Osteocyte (in vitro differentiated cells): ENCODE measurements around the gene SMURF1. TPM values are rescaled to one million over a fixed set of nuclear protein-coding genes. Genes with fewer than 3 reads are reported as not detected.

Experiments used
- DNase-seq: peaks from one replicate; pipeline ENCODE4 v3.0.0; 2021; ENCODE audit warnings: mixed read lengths; ENCODE audit not compliant: unreplicated experiment; ENCODE audit errors: extremely low spot score
- H3K27ac Mint-ChIP-seq: one replicate; pipeline ENCODE4 v1.8.0; 2021; ENCODE audit warnings: mild to moderate bottlenecking, mixed read lengths; ENCODE audit not compliant: unreplicated experiment
- H3K27me3 Mint-ChIP-seq: one replicate; pipeline ENCODE4 v1.8.0; 2021; ENCODE audit warnings: mixed read lengths; ENCODE audit not compliant: unreplicated experiment
- H3K36me3 Mint-ChIP-seq: one replicate; pipeline ENCODE4 v1.8.0; 2021; ENCODE audit warnings: mixed read lengths; ENCODE audit not compliant: unreplicated experiment
- H3K4me1 Mint-ChIP-seq: one replicate; pipeline ENCODE4 v1.8.0; 2021; ENCODE audit warnings: mixed read lengths; ENCODE audit not compliant: unreplicated experiment
- H3K4me3 Mint-ChIP-seq: one replicate; pipeline ENCODE4 v1.8.0; 2021; ENCODE audit warnings: mild to moderate bottlenecking, moderate library complexity, mixed read lengths; ENCODE audit not compliant: unreplicated experiment
- H3K9me3 Mint-ChIP-seq: one replicate; pipeline ENCODE4 v1.8.0; 2021; ENCODE audit warnings: mixed read lengths; ENCODE audit not compliant: unreplicated experiment
- total RNA-seq: library from RNA; stranded (reverse); gene quantifications from 2 replicates; pipeline ENCODE4 v1.2.1, GENCODE V29; 2021
- TF ChIP-seq, protein P1 (sequence below): fragments of 200-600 bp; sonication (generic); IDR thresholded peaks from 2 replicates; pipeline ENCODE4 v1.5.0; 2021; ENCODE audit warnings: antibody characterized with exemption, mild to moderate bottlenecking, moderate library complexity

SMURF1 gene
- total RNA-seq, 1 donor from 2014 or later = 24.1 TPM

DNA sequence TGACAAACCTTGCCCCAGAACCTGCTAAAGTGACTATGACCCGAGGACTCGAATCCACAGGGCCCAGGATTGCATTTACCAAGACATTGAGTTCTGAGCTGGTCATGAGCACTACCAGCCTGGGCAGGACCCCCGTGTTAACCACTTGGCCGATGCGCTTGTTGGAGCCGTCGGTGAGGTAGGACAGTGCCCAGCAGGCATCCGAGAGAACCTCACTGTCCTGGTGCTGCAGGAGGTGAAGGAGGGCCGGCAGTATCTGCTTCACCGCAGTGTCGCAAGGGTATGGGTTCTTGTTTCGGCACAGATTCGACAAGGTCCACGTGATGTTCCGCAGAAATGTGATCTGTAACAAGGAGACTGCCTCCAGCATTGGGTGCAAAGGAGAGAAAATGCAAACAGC lies 44.3 kb upstream of the SMURF1 start:
- H3K27me3 Mint-ChIP-seq = peaks cover 10% of the 10 kb centered on the region
- H3K27ac Mint-ChIP-seq = no peak overlapping the region
- H3K4me1 Mint-ChIP-seq = no peaks in the 10 kb centered on the region
- no peak for DNase-seq
- H3K36me3 Mint-ChIP-seq = no peaks in the 10 kb centered on the region
- no peak overlapping the region for H3K4me3 Mint-ChIP-seq
- H3K9me3 Mint-ChIP-seq = no peaks in the 10 kb centered on the region
- TF ChIP-seq, protein P1, sequence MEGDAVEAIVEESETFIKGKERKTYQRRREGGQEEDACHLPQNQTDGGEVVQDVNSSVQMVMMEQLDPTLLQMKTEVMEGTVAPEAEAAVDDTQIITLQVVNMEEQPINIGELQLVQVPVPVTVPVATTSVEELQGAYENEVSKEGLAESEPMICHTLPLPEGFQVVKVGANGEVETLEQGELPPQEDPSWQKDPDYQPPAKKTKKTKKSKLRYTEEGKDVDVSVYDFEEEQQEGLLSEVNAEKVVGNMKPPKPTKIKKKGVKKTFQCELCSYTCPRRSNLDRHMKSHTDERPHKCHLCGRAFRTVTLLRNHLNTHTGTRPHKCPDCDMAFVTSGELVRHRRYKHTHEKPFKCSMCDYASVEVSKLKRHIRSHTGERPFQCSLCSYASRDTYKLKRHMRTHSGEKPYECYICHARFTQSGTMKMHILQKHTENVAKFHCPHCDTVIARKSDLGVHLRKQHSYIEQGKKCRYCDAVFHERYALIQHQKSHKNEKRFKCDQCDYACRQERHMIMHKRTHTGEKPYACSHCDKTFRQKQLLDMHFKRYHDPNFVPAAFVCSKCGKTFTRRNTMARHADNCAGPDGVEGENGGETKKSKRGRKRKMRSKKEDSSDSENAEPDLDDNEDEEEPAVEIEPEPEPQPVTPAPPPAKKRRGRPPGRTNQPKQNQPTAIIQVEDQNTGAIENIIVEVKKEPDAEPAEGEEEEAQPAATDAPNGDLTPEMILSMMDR = no peak

DNA sequence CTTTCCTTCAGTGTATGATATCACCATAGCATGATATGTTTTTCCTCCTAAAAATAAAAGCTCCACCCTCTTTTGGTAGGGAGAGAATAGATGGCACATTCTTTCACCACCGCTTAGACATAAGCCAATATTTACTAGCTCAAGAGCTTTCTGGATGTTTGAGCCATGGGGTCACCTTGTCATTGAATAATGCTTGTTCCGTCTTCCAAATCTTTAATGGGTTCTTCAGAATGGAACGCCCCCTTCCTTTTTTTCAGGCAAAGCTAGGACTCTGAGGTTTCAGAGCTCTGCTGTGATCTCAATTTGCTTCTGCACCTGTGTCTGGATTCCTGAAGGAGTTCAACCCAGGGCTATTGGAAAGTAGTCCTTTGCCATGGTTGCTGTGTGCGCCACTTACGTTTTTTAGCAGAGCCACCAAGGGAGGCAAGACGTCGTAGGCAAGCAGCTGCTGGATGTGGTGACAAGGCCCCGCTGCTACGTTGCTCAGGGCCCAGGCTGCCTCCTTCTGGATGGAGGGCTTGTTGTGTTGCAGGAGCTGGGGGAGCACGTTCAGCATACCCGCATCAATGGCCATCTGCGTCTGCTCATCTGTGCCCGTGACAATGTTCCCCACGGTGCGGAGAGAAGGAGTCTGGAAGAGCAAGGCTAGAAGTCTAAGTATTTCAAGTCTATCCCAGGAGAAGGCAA lies 40.8 kb upstream of the SMURF1 start:
- Mint-ChIP-seq H3K27ac (no peak overlapping the region), H3K36me3 (no peaks in the 10 kb centered on the region), H3K27me3 (peaks cover 17% of the 10 kb centered on the region), H3K9me3 (no peaks in the 10 kb centered on the region), H3K4me3 (no peak overlapping the region), H3K4me1 (no peaks in the 10 kb centered on the region)
- TF ChIP-seq, protein P1 = no peak
- no peak for DNase-seq

GRCh38 chr7:99180067-99180650 lies 36.3 kb upstream of the SMURF1 start:
- H3K4me3 Mint-ChIP-seq = no peak overlapping the region
- H3K27ac Mint-ChIP-seq = no peak overlapping the region
- H3K27me3 Mint-ChIP-seq = peaks cover 25% of the 10 kb centered on the region
- H3K36me3 Mint-ChIP-seq = no peaks in the 10 kb centered on the region
- no peaks in the 10 kb centered on the region for H3K4me1 Mint-ChIP-seq
- no peaks in the 10 kb centered on the region for H3K9me3 Mint-ChIP-seq
- TF ChIP-seq, protein P1 = no peak
- DNase-seq = no peak

DNA sequence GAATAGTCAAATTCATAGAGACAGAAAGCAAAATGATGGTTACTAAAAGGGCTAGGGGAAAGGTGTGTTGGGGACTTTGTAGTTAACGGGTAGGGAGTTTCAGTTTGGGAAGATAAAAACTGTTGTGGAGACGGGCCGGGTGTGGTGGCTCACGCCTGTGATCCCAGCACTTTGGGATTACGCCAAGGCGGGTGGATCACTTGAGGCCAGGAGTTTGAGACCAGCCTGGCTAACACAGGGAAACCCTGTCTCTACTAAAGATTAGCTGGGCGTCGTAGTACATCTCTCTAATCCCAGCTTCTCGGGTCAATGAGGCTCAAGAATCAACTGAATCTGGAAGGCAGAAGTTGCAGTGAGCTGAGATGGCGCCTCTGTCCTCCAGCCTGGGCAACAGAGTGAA lies 33.3 kb upstream of the SMURF1 start:
- DNase-seq = no peak
- no peak overlapping the region for H3K27ac Mint-ChIP-seq
- TF ChIP-seq, protein P1 = no peak
- no peak overlapping the region for H3K4me3 Mint-ChIP-seq
- no peaks in the 10 kb centered on the region for H3K9me3 Mint-ChIP-seq
- no peaks in the 10 kb centered on the region for H3K4me1 Mint-ChIP-seq
- H3K27me3 Mint-ChIP-seq = peaks cover 34% of the 10 kb centered on the region
- H3K36me3 Mint-ChIP-seq = no peaks in the 10 kb centered on the region

DNA sequence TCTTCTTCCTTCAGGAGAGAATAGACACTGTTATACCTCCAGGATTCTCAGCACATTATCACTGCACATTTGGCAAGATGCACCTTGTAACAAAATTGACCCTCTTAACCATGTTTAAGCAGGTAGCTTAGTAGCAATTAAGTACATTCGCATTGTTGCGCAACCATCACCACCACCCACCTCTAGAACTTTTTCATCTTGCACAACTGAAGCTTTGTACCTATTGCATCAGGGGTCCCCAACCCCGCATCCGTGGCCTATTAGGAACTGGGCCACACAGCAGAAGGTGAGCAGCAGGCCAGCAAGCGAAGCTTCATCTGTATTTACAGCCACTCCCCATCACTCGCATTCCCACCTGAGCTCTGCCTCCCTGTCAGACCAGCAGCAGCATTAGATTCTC lies 29.9 kb upstream of the SMURF1 start:
- H3K9me3 Mint-ChIP-seq = no peaks in the 10 kb centered on the region
- TF ChIP-seq, protein P1 = no peak
- no peak overlapping the region for H3K4me3 Mint-ChIP-seq
- H3K27ac Mint-ChIP-seq = no peak overlapping the region
- no peaks in the 10 kb centered on the region for H3K4me1 Mint-ChIP-seq
- H3K36me3 Mint-ChIP-seq = no peaks in the 10 kb centered on the region
- DNase-seq = no peak
- peaks cover 40% of the 10 kb centered on the region for H3K27me3 Mint-ChIP-seq
